HG02884 (cell line): ENCODE measurements around the gene GOLGA8B.
A peak's percentile ranks its signal among the peaks of the same experiment; 100 is the strongest.
"Not testable (repeated sequence)": the region's sequence is repeated elsewhere in the genome, so short reads cannot be mapped to it uniquely, and the experiment has no call there.

Experiments used
- ATAC-seq: cut with Tn5 transposase; IDR thresholded peaks from one replicate; pipeline ENCODE4 v1.9.1; 2021; ENCODE audit warnings: mild to moderate bottlenecking, moderate library complexity; ENCODE audit not compliant: unreplicated experiment

Gene GOLGA8B

GRCh38 chr15:34567174-34567573, 16.3 kb downstream of the GOLGA8B start:
- ATAC-seq: not testable (repeated sequence)

DNA sequence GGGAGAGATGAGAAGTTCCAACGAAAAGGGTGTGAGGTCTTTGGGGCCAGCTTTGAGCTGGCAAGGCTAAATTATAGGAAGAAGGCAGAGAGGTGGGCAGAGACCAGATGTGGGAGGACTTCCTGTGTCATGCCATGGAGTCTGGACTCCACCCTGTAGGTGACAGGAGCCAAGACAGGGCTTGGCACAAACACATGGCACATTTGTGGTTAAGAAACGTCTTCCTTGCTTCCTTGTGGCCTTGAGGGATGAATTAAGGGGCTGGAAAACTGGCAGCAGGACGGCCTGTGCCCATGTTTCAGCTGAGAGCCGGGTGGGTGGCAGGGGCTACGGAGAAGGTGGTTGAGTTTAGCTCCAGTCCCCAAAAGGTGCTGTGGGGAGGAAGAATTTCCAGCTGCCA, 18.7 kb downstream of the GOLGA8B start:
- not testable (repeated sequence) for ATAC-seq

- ATAC-seq: not testable (repeated sequence)
Observed at GRCh38 chr15:34560814-34561213, 22.6 kb downstream of the GOLGA8B start.

GRCh38 chr15:34559764-34560163, 23.7 kb downstream of the GOLGA8B start:
- not testable (repeated sequence) for ATAC-seq

GRCh38 chr15:34555162-34555561, 28.3 kb downstream of the GOLGA8B start:
- ATAC-seq: not testable (repeated sequence)

DNA sequence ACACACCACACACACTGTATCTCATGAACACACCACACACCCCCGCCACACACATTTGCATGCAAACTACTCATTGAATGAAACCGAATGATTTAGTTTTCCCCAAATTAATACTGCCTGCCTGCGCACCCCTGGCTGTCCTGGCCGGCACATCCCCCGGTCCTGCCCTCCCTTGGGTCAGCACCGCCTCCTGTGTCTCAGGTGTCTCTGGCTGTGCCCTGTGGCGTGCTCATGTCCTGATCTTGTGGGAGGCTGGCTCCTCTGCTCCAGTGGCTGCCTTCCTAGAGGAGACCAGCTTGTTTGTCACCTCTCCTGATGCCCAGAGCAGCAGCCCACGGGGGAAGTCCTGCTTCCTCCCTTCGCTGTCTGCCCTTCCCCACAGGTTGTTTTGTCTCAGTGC, 28.7 kb downstream of the GOLGA8B start:
- ATAC-seq: not testable (repeated sequence)

DNA sequence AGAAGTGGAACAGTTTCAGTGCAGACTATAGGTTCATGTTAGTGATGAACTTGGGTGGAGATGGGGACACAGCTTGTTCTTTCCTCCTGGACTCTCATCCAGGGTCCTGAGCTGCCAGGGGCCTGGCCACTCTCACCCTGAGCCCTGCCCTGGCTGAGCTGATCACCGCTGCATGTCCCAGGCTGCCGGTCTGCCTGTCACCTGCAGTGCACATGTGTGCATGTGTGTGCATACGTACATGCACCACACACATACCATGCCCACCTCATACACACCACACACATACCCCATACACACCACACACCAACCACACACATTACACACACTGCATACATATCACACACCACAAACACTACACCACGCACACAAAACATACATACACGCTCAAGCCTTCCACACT, 29.3 kb downstream of the GOLGA8B start:
- ATAC-seq: not testable (repeated sequence)

- not testable (repeated sequence) for ATAC-seq
Observed at GRCh38 chr15:34550129-34550528, 33.3 kb downstream of the GOLGA8B start.

GRCh38 chr15:34549381-34549809, 34.1 kb downstream of the GOLGA8B start:
- ATAC-seq: peak; percentile 49

- ATAC-seq: not testable (repeated sequence)
Observed at GRCh38 chr15:34543860-34544649, 39.4 kb downstream of the GOLGA8B start.

DNA sequence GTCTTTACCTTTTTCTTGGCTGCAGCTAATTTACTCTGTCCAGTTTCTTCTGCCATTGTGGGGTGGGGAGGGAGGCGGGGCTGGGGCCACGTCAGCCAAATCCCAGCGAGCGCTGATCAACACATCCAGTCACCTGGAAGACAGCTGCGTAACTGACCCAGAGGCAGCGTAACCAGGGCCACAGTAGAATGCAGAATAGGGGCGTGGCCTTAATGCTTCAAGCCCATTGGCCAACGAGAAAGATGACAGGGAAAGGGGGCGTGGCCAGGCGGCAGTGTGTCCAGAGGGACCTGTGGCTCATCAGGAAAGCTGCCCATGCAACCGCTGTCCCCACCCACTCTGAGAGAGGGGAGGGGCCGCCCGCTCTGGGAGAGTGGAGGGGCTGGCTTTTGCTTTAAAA, 47.6 kb downstream of the GOLGA8B start:
- not testable (repeated sequence) for ATAC-seq
